Keratinocyte (primary cell): ENCODE data around the gene C5AR1. TPM values are rescaled to one million over a fixed set of nuclear protein-coding genes. Genes with fewer than 3 reads are reported as not detected.

Experiments used
- DNase-seq: peaks from one replicate; pipeline ENCODE4 v3.0.0-alpha.2; 2011; ENCODE audit warnings: low read depth, missing footprints, low spot score
- FAIRE-seq: peaks from 2 replicates; lab custom pipeline; 2011; peaks lifted over from hg19 to GRCh38; lab: Jason Lieb, UNC
- H2AFZ ChIP-seq: 2 replicates; pipeline ENCODE4 v1.6.0; 2012; ENCODE audit warnings: low read length, control low read depth, inconsistent platforms; ENCODE audit not compliant: control insufficient read depth
- H3K27ac ChIP-seq: 2 replicates; pipeline ENCODE4 v1.5.1; 2011; ENCODE audit warnings: low read length; ENCODE audit not compliant: control insufficient read depth, insufficient read depth
- H3K27me3 ChIP-seq: 3 replicates; pipeline ENCODE4 v1.6.0; 2011; ENCODE audit warnings: low read length; ENCODE audit not compliant: control insufficient read depth, insufficient read depth; ENCODE audit errors: extremely low read depth
- H3K36me3 ChIP-seq, 2 experiments: 2 replicates in 1 of 2; 3 replicates in 1 of 2; pipeline ENCODE4 v1.5.1; 2011; ENCODE audit warnings: low read length in 2 of 2, mild to moderate bottlenecking in 1 of 2; ENCODE audit not compliant: control insufficient read depth in 2 of 2, insufficient read depth in 2 of 2; ENCODE audit errors: extremely low read depth in 1 of 2
- H3K4me1 ChIP-seq: 3 replicates; pipeline ENCODE4 v1.5.1; 2011; ENCODE audit warnings: low read length; ENCODE audit not compliant: control insufficient read depth, insufficient read depth; ENCODE audit errors: extremely low read depth
- H3K4me2 ChIP-seq: 3 replicates; pipeline ENCODE4 v1.6.0; 2011; ENCODE audit warnings: low read depth, low read length; ENCODE audit not compliant: control insufficient read depth, insufficient read depth; ENCODE audit errors: extremely low read depth
- H3K4me3 ChIP-seq, 3 experiments: fragments of 200-600 bp in 1 of 3; sonication (generic) in 1 of 3; 2 replicates in 2 of 3; 3 replicates in 1 of 3; pipeline ENCODE4 v1.5.1; 2011 to 2016; ENCODE audit warnings: low read length in 3 of 3, mild to moderate bottlenecking in 3 of 3, control low read depth in 2 of 3, inconsistent platforms in 1 of 3, low read depth in 1 of 3, mixed read lengths in 1 of 3, mixed run types in 1 of 3, moderate library complexity in 1 of 3; ENCODE audit not compliant: control insufficient read depth in 2 of 3, insufficient read depth in 2 of 3; ENCODE audit errors: extremely low read depth in 1 of 3
- H3K79me2 ChIP-seq: 2 replicates; pipeline ENCODE4 v1.6.0; 2012; ENCODE audit warnings: low read length; ENCODE audit not compliant: control insufficient read depth, insufficient read depth
- H3K9ac ChIP-seq: 3 replicates; pipeline ENCODE4 v1.6.0; 2011; ENCODE audit warnings: low read length; ENCODE audit not compliant: control insufficient read depth, insufficient read depth; ENCODE audit errors: extremely low read depth
- H3K9me1 ChIP-seq: 3 replicates; pipeline ENCODE4 v1.6.0; 2011; ENCODE audit warnings: low read length; ENCODE audit not compliant: control insufficient read depth, insufficient read depth; ENCODE audit errors: extremely low read depth
- H3K9me3 ChIP-seq: 2 replicates; pipeline ENCODE4 v1.5.1; 2012; ENCODE audit warnings: low read depth, low read length; ENCODE audit not compliant: control insufficient read depth
- H4K20me1 ChIP-seq: 3 replicates; pipeline ENCODE4 v1.6.0; 2011; ENCODE audit warnings: low read length; ENCODE audit not compliant: control insufficient read depth, insufficient read depth; ENCODE audit errors: extremely low read depth
- CTCF ChIP-seq, 3 experiments: IDR thresholded peaks in 1 of 3; conservative IDR thresholded peaks in 1 of 3; optimal IDR thresholded peaks in 1 of 3; 2 replicates in 2 of 3; 3 replicates in 1 of 3; pipeline versions ENCODE3 to v1.5.1; 2011; ENCODE audit warnings: low read length in 3 of 3, mild to moderate bottlenecking in 3 of 3, moderate library complexity in 2 of 3, control low read depth in 1 of 3, inconsistent platforms in 1 of 3; ENCODE audit not compliant: insufficient read depth in 2 of 3; ENCODE audit errors: extremely low read depth in 1 of 3
- EZH2 ChIP-seq: IDR thresholded peaks from one replicate; pipeline ENCODE4 v1.6.1; 2012; ENCODE audit warnings: inconsistent platforms, mild to moderate bottlenecking, low read length, moderate library complexity
- dilution Hi-C: fragments of 300-500 bp; cut with MboI; formaldehyde crosslinking; loops from one replicate; pipeline ENCODE4 v1.7.0; 2020; ENCODE audit warnings: low sequenced_read_pairs; ENCODE audit not compliant: extremely low pct_ligation_motif_present
- polyA plus RNA-seq, 5 experiments: library from polyadenylated mRNA; depleted of rRNA in 3 of 5; stranded (reverse) in 3 of 5; stranded (forward) in 1 of 5; unstranded in 1 of 5; fragments of >200 nt; gene quantifications; 1 replicate in 1 of 5; 2 replicates in 3 of 5; 3 replicates in 1 of 5; pipeline versions ENCODE4 v1.2.1 to v1.2.3, GENCODE V29; 2011 to 2012; ENCODE audit warnings: missing spikeins in 2 of 5, low read depth in 1 of 5, low replicate concordance in 1 of 5

The C5AR1 gene
- polyA plus RNA-seq, 1 donor (not counting 4 experiments of a cell fraction or from before 2014, with no cell fraction given), result 0.42 TPM

- no peaks in the 10 kb centered on the region for H3K27me3 ChIP-seq
- H4K20me1 ChIP-seq, result no peaks in the 10 kb centered on the region
- no peak for FAIRE-seq
- H3K79me2 ChIP-seq, result no peaks in the 10 kb centered on the region
- H3K4me3 ChIP-seq, result no peak overlapping the region
- H3K36me3 ChIP-seq, result no peaks in the 10 kb centered on the region
- dilution Hi-C loops, result no loop called here
- no peaks in the 10 kb centered on the region for H3K9me1 ChIP-seq
- H2AFZ ChIP-seq, result no peak overlapping the region
- H3K9ac ChIP-seq, result no peak overlapping the region
- DNase-seq, result no peak
- TF ChIP-seq EZH2, result no peak
- TF ChIP-seq CTCF (optimal IDR thresholded peaks at IDR 0.05 in 1 of 3, IDR thresholded peaks at IDR 0.05 in 1 of 3, conservative IDR thresholded peaks at IDR 0.05 in 1 of 3; ENCODE audit: extremely low read depth in 1 of 3, insufficient read depth in 2 of 3, low read length in 3 of 3), result no peak
- H3K4me2 ChIP-seq, result no peak overlapping the region
- H3K9me3 ChIP-seq, result no peaks in the 10 kb centered on the region
- no peaks in the 10 kb centered on the region for H3K4me1 ChIP-seq
- H3K27ac ChIP-seq, result no peak overlapping the region
Measured at GRCh38 chr19:47339196-47339880, 29.7 kb downstream of the C5AR1 start.

GRCh38 chr19:47340477-47341208 lies 31.0 kb downstream of the C5AR1 start:
- Histone ChIP-seq H3K9ac (no peak overlapping the region), H3K27ac (no peak overlapping the region), H3K79me2 (no peaks in the 10 kb centered on the region), H4K20me1 (no peaks in the 10 kb centered on the region), H3K9me1 (no peaks in the 10 kb centered on the region), H3K9me3 (no peaks in the 10 kb centered on the region), H3K4me1 (no peaks in the 10 kb centered on the region), H3K36me3 (no peaks in the 10 kb centered on the region), H2AFZ (no peak overlapping the region), H3K4me3 (no peak overlapping the region), H3K27me3 (no peaks in the 10 kb centered on the region), H3K4me2 (no peak overlapping the region)
- TF ChIP-seq CTCF (optimal IDR thresholded peaks at IDR 0.05 in 1 of 3, IDR thresholded peaks at IDR 0.05 in 1 of 3, conservative IDR thresholded peaks at IDR 0.05 in 1 of 3; ENCODE audit: extremely low read depth in 1 of 3, insufficient read depth in 2 of 3, low read length in 3 of 3) (no peak), EZH2 (no peak)
- dilution Hi-C loops, result no loop called here
- FAIRE-seq (no peak), DNase-seq (no peak)
